Diencephalon (tissue), 1 donor: ENCODE data around the gene PRR15. TPM values are rescaled to one million over a fixed set of nuclear protein-coding genes. Genes with fewer than 3 reads are reported as not detected.

ENCODE experiments used
- total RNA-seq: library from RNA; depleted of rRNA; stranded (reverse); fragments of >200 nt; gene quantifications from one replicate; pipeline ENCODE4 v1.2.3, GENCODE V29; 2014

The PRR15 gene, protein sequence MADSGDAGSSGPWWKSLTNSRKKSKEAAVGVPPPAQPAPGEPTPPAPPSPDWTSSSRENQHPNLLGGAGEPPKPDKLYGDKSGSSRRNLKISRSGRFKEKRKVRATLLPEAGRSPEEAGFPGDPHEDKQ
- not detected for total RNA-seq

DNA sequence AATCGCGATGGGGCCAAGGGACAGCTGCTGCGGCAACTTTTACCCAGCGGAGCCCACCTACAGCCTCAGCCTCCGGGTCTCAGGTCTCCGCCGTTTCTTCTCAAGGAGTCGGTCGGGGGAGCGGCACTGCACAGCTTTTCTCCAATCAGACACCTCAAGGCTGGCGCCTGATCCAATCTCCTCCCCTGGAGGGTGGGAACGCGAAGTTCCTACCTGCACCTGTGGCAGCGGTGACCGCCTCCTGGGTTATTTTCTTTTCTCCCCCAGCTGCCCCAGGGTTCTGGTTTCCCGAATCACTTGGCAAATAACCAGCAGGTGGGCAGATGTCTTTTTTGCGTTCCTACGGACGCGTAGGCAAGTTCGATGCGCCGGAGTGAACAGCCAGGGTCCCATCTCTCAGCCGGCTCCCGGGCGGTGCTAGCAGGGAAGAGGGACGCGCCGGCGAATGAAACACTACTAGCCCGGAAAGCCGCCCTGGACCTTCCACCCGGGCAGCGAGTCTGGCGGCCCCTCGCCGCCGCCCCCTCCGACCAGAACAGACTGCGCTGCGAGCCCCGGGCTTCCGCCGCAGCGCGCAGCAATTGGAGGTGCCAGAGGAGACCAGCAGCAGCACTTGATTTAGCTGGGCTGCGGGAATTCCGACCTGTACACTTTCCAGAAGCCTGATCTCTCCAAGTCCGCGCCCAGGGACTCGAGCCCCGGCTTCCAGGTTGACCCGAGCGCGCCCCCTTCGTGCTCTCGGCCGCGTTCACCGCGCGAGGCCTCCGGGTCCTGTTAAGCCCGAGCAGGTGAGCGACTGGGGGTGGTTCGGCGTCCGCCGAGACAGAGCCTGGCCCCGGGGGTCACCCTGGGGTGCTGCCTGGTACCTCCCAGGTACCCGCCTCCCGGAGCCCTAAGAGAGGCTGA, at the start of gene PRR15:
Gene PRR15 (plus strand): TSS at position 246 of the 906 bp plus-strand sequence. CDS start 2,495 bp downstream, outside the sequence.

Other genes starting within 250 kb of the PRR15 start
- gene WIPF3, start 242.7 kb downstream of the PRR15 start, total RNA-seq = 6.9 TPM